GM12892 (cell line): ENCODE measurements around the gene ZC3H7B.

Experiments
- POLR2A ChIP-seq: IDR thresholded peaks from 2 replicates; pipeline ENCODE4 v1.6.1; 2011; ENCODE audit warnings: low read depth, low read length, control low read depth
- POLR2AphosphoS5 ChIP-seq: IDR thresholded peaks from 2 replicates; pipeline ENCODE4 v1.6.1; 2011; ENCODE audit warnings: low read depth, low read length, control low read depth
- TAF1 ChIP-seq: IDR thresholded peaks from 2 replicates; pipeline ENCODE4 v1.6.1; 2011; ENCODE audit warnings: low read depth, mild to moderate bottlenecking, control low read depth, low read length, borderline replicate concordance

- TF ChIP-seq POLR2A = no peak
- no peak for TF ChIP-seq POLR2AphosphoS5
- TF ChIP-seq TAF1 = no peak
Measured at GRCh38 chr22:41324821-41325528, 23.6 kb downstream of the ZC3H7B start.
